WTC11 (cell line): ENCODE results near the gene ACOT13. TPM values are rescaled to one million over a fixed set of nuclear protein-coding genes. Genes with fewer than 3 reads are reported as not detected.

Experiments used
- ATAC-seq: fragments of 200-7000 bp; cut with Tn5 transposase; 2 replicates; pipeline ENCODE4 v1.10.0; 2021; ENCODE audit warnings: mild to moderate bottlenecking, moderate library complexity
- CTCF ChIA-PET: fragments of 300-600 bp; sonication (Branson Sonifier 250); formaldehyde crosslinking; loops from one replicate; lab custom pipeline; 2021; ENCODE audit warnings: antibody characterized with exemption; lab: Charles Lee
- POLR2A ChIA-PET: fragments of 350-600 bp; sonication (Branson Sonifier 250); formaldehyde crosslinking; loops from one replicate; lab custom pipeline; 2021; ENCODE audit warnings: antibody characterized with exemption; lab: Charles Lee
- DNase-seq: peaks from one replicate; pipeline ENCODE4 v3.0.0; 2021; ENCODE audit warnings: low spot score
- H3K27ac Mint-ChIP-seq: 2 replicates; pipeline ENCODE4 v1.8.0; 2021; ENCODE audit warnings: mixed read lengths
- H3K27me3 Mint-ChIP-seq: 2 replicates; pipeline ENCODE4 v1.8.0; 2021; ENCODE audit warnings: low read depth, mild to moderate bottlenecking, moderate library complexity, mixed read lengths
- H3K36me3 Mint-ChIP-seq: 2 replicates; pipeline ENCODE4 v1.8.0; 2021; ENCODE audit warnings: mixed read lengths
- H3K4me1 Mint-ChIP-seq: 2 replicates; pipeline ENCODE4 v1.8.0; 2022; ENCODE audit warnings: mixed read lengths
- H3K4me3 Mint-ChIP-seq: 2 replicates; pipeline ENCODE4 v1.8.0; 2021; ENCODE audit warnings: mild to moderate bottlenecking, moderate library complexity, mixed read lengths
- H3K9me3 Mint-ChIP-seq: 2 replicates; pipeline ENCODE4 v1.8.0; 2021; ENCODE audit warnings: mixed read lengths
- AFF4 ChIP-seq: sonication (generic); formaldehyde crosslinking; IDR thresholded peaks from 2 replicates; pipeline ENCODE4 v1.8.1; 2023; ENCODE audit warnings: mild to moderate bottlenecking, missing genetic modification reagents, borderline replicate concordance
- ATF1 ChIP-seq: sonication (generic); formaldehyde crosslinking; IDR thresholded peaks from 2 replicates; pipeline ENCODE4 v1.8.1; 2023; ENCODE audit warnings: mild to moderate bottlenecking, moderate library complexity, missing genetic modification reagents
- ESRRA ChIP-seq: sonication (generic); formaldehyde crosslinking; IDR thresholded peaks from 2 replicates; pipeline ENCODE4 v1.8.1; 2022; ENCODE audit warnings: mild to moderate bottlenecking, missing genetic modification reagents, borderline replicate concordance
- FOXK1 ChIP-seq: sonication (generic); formaldehyde crosslinking; IDR thresholded peaks from 2 replicates; pipeline ENCODE4 v1.8.0; 2022; ENCODE audit warnings: mild to moderate bottlenecking, moderate library complexity, missing genetic modification reagents
- GRHL2 ChIP-seq: fragments of 250-450 bp; sonication (Bioruptor Pico); IDR thresholded peaks from 2 replicates; pipeline ENCODE4 v1.8.0; 2022; ENCODE audit warnings: mild to moderate bottlenecking, moderate library complexity; ENCODE audit not compliant: insufficient replicate concordance, severe bottlenecking
- IRF1 ChIP-seq: sonication (generic); formaldehyde crosslinking; IDR thresholded peaks from 2 replicates; pipeline ENCODE4 v1.8.0; 2023; ENCODE audit warnings: missing genetic modification reagents
- JUN ChIP-seq: sonication (generic); formaldehyde crosslinking; IDR thresholded peaks from 2 replicates; pipeline ENCODE4 v1.8.0; 2023; ENCODE audit warnings: mild to moderate bottlenecking, missing genetic modification reagents
- NFYB ChIP-seq: sonication (generic); formaldehyde crosslinking; conservative IDR thresholded peaks from 2 replicates; pipeline ENCODE4 v1.8.0; 2022; ENCODE audit warnings: low read depth, missing genetic modification reagents
- NR3C1 ChIP-seq: sonication (generic); formaldehyde crosslinking; conservative IDR thresholded peaks from 2 replicates; pipeline ENCODE4 v1.8.1; 2023; ENCODE audit warnings: low read depth, mild to moderate bottlenecking, missing genetic modification reagents
- PRRX2 ChIP-seq: fragments of 250-450 bp; sonication (Bioruptor Pico); IDR thresholded peaks from 2 replicates; pipeline ENCODE4 v1.8.0; 2021; ENCODE audit warnings: mild to moderate bottlenecking
- RELA ChIP-seq: sonication (generic); formaldehyde crosslinking; IDR thresholded peaks from 2 replicates; pipeline ENCODE4 v1.8.1; 2022; ENCODE audit warnings: missing genetic modification reagents, mild to moderate bottlenecking, borderline replicate concordance
- ZBTB21 ChIP-seq: sonication (generic); formaldehyde crosslinking; IDR thresholded peaks from 2 replicates; pipeline ENCODE4 v1.8.1; 2023; ENCODE audit warnings: mild to moderate bottlenecking, missing genetic modification reagents, borderline replicate concordance
- ZMAT4 ChIP-seq: fragments of 250-450 bp; sonication (Bioruptor Pico); IDR thresholded peaks from 2 replicates; pipeline ENCODE4 v1.9.0; 2021; ENCODE audit warnings: mild to moderate bottlenecking
- ZNF219 ChIP-seq: sonication (generic); formaldehyde crosslinking; IDR thresholded peaks from 2 replicates; pipeline ENCODE4 v1.8.0; 2023; ENCODE audit warnings: missing genetic modification reagents, mild to moderate bottlenecking, borderline replicate concordance
- ZNF671 ChIP-seq: fragments of 250-450 bp; sonication (Bioruptor Pico); IDR thresholded peaks from 2 replicates; pipeline ENCODE4 v1.8.0; 2021; ENCODE audit warnings: mild to moderate bottlenecking
- total RNA-seq: library from RNA; stranded (reverse); gene quantifications from 3 replicates; pipeline ENCODE4 v1.2.3, GENCODE V29; 2021
- TF ChIP-seq, protein P1 (sequence below): sonication (generic); formaldehyde crosslinking; IDR thresholded peaks from 2 replicates; pipeline ENCODE4 v1.8.0; 2022; ENCODE audit warnings: mild to moderate bottlenecking, missing genetic modification reagents
- TF ChIP-seq, protein P2 (sequence below): sonication (generic); formaldehyde crosslinking; IDR thresholded peaks from 2 replicates; pipeline ENCODE4 v1.8.1; 2022; ENCODE audit warnings: mild to moderate bottlenecking, missing genetic modification reagents, moderate library complexity, borderline replicate concordance
- TF ChIP-seq, protein P3 (sequence below): fragments of 250-450 bp; sonication (Bioruptor Pico); IDR thresholded peaks from 2 replicates; pipeline ENCODE4 v1.9.0; 2021; ENCODE audit warnings: mild to moderate bottlenecking

The ACOT13 gene
- total RNA-seq, 1 experiment from 2014 or later: 54.0 TPM

DNA sequence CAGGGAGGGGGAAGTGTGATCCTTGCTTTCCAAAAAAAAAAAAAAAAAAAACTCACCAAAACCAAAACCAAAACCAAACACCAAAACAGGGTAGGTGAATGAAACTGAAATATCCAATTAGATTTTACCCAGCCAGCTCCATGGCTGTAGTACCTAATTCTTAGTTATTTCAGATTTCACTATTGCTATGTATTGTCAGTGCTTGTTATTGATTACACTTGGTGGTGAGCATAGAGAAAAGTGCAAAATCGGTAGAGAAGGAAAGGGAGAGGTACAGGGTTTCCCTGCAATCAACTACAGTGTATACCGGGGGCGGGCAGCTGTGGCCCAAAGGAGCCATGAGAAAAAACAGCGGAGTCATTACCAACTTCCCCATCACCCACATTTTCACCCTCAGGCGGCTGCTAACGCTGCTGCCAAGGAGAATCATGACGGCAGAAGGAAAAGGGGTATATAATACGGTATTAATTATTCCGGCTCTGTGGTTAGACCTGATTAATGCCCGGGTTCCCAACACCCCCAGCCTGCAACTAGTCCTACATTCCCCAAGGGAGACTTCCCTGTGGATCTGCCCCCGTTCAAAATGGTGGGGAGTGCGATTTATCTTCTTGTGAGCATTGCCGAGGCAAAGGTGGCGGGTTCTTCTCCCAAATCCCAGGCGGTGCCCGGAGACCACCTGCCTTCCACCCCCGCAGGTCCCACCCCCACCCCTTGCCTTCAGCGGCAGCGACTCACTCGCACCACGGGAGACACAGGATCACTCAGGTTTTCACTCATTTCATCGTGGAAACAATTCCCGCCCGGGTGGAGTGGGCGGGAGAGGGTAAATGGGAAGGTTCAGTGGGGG lies 52.5 kb downstream of the ACOT13 start, which contains the start of gene C6orf62:
C6orf62 (minus strand) TSS at position 30 of the 847 bp plus-strand sequence. CDS start 486 bp downstream, outside the sequence.
- Mint-ChIP-seq H3K36me3 (peaks cover 49% of the 10 kb centered on the region), H3K27me3 (no peaks in the 10 kb centered on the region; the same call in 1 of the 2 replicates), H3K9me3 (no peaks in the 10 kb centered on the region), H3K27ac (peak within 1 kb of the TSS; percentile 100), H3K4me3 (peak within 1 kb of the TSS; percentile 99), H3K4me1 (peaks cover 34% of the 10 kb centered on the region)
- DNase-seq: no peak
- POLR2A ChIA-PET: no interaction called here
- no peak for ATAC-seq
- CTCF ChIA-PET: interaction anchor here (0.5 to 0.6 kb wide), 2 partner anchors 286 to 301 kb away, joined by 3 read pairs; no protein-coding TSS in a partner anchor
- TF ChIP-seq NFYB (CRISPR knock-in tag) (no peak), IRF1 (CRISPR knock-in tag) (no peak), JUN (CRISPR knock-in tag) (no peak), ZNF219 (CRISPR knock-in tag) (no peak), NR3C1 (CRISPR knock-in tag) (no peak), PRRX2 (CRISPR knock-in tag) (no peak), GRHL2 (CRISPR knock-in tag) (no peak), ZMAT4 (CRISPR knock-in tag) (no peak), ATF1 (CRISPR knock-in tag) (no peak), RELA (no peak), ZBTB21 (CRISPR knock-in tag) (no peak), ZNF671 (no peak), AFF4 (CRISPR knock-in tag) (no peak), FOXK1 (CRISPR knock-in tag) (no peak), ESRRA (no peak)
- TF ChIP-seq, protein P1, sequence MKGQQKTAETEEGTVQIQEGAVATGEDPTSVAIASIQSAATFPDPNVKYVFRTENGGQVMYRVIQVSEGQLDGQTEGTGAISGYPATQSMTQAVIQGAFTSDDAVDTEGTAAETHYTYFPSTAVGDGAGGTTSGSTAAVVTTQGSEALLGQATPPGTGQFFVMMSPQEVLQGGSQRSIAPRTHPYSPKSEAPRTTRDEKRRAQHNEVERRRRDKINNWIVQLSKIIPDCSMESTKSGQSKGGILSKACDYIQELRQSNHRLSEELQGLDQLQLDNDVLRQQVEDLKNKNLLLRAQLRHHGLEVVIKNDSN (CRISPR knock-in tag): no peak
- TF ChIP-seq, protein P2, sequence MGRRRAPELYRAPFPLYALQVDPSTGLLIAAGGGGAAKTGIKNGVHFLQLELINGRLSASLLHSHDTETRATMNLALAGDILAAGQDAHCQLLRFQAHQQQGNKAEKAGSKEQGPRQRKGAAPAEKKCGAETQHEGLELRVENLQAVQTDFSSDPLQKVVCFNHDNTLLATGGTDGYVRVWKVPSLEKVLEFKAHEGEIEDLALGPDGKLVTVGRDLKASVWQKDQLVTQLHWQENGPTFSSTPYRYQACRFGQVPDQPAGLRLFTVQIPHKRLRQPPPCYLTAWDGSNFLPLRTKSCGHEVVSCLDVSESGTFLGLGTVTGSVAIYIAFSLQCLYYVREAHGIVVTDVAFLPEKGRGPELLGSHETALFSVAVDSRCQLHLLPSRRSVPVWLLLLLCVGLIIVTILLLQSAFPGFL (CRISPR knock-in tag): no peak
- TF ChIP-seq, protein P3, sequence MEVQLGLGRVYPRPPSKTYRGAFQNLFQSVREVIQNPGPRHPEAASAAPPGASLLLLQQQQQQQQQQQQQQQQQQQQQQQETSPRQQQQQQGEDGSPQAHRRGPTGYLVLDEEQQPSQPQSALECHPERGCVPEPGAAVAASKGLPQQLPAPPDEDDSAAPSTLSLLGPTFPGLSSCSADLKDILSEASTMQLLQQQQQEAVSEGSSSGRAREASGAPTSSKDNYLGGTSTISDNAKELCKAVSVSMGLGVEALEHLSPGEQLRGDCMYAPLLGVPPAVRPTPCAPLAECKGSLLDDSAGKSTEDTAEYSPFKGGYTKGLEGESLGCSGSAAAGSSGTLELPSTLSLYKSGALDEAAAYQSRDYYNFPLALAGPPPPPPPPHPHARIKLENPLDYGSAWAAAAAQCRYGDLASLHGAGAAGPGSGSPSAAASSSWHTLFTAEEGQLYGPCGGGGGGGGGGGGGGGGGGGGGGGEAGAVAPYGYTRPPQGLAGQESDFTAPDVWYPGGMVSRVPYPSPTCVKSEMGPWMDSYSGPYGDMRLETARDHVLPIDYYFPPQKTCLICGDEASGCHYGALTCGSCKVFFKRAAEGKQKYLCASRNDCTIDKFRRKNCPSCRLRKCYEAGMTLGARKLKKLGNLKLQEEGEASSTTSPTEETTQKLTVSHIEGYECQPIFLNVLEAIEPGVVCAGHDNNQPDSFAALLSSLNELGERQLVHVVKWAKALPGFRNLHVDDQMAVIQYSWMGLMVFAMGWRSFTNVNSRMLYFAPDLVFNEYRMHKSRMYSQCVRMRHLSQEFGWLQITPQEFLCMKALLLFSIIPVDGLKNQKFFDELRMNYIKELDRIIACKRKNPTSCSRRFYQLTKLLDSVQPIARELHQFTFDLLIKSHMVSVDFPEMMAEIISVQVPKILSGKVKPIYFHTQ (CRISPR knock-in tag): no peak
- TF ChIP-seq, all 79 proteins: peak for 0
